Activated CD4-positive, alpha-beta T cell treated with anti-CD3 and anti-CD28 coated beads, Interleukin-2, amount 50 U/mL, for 48 hours (primary cell): ENCODE results near the gene C10orf71.

Experiments used
- DNase-seq, 2 experiments: peaks; one replicate each; pipeline ENCODE4 v3.0.0-alpha.2; 2020

The C10orf71 gene

GRCh38 chr10:49296836-49297235 is 2.1 kb upstream of the C10orf71 start:
- DNase-seq: no peak

- DNase-seq: no peak
Measured at GRCh38 chr10:49297818-49298670, 926 bp upstream of the C10orf71 start.

- DNase-seq: no peak
Measured at GRCh38 chr10:49298671-49298982, 343 bp upstream of the C10orf71 start.

GRCh38 chr10:49299816-49300139 is 808 bp downstream of the C10orf71 start:
- no peak for DNase-seq

GRCh38 chr10:49300140-49300974 is 1.4 kb downstream of the C10orf71 start:
- no peak for DNase-seq

- DNase-seq: no peak
Measured at GRCh38 chr10:49301302-49301701, 2.3 kb downstream of the C10orf71 start.

- DNase-seq: no peak
Measured at GRCh38 chr10:49302088-49302487, 3.1 kb downstream of the C10orf71 start.

- no peak for DNase-seq
Measured at GRCh38 chr10:49303711-49304110, 4.7 kb downstream of the C10orf71 start.

- no peak for DNase-seq
Measured at GRCh38 chr10:49304137-49304536, 5.2 kb downstream of the C10orf71 start.

GRCh38 chr10:49307921-49308320 is 9.0 kb downstream of the C10orf71 start:
- DNase-seq: no peak

GRCh38 chr10:49308881-49309280 is 9.9 kb downstream of the C10orf71 start:
- DNase-seq: no peak

GRCh38 chr10:49309691-49310411 is 10.9 kb downstream of the C10orf71 start:
- peak; percentile 13 to 30 for DNase-seq

- DNase-seq: peak; percentile 19 to 27
Measured at GRCh38 chr10:49310460-49310859, 11.5 kb downstream of the C10orf71 start.

- no peak for DNase-seq
Measured at GRCh38 chr10:49310901-49311554, 12.1 kb downstream of the C10orf71 start.

- no peak for DNase-seq
Measured at GRCh38 chr10:49311555-49312236, 12.7 kb downstream of the C10orf71 start.

- no peak for DNase-seq
Measured at GRCh38 chr10:49312246-49312869, 13.4 kb downstream of the C10orf71 start.

GRCh38 chr10:49313501-49314070 is 14.6 kb downstream of the C10orf71 start:
- no peak for DNase-seq

GRCh38 chr10:49314806-49315205 is 15.8 kb downstream of the C10orf71 start:
- no peak for DNase-seq

- DNase-seq: no peak
Measured at GRCh38 chr10:49318028-49318427, 19.1 kb downstream of the C10orf71 start.

- no peak for DNase-seq
Measured at GRCh38 chr10:49318755-49319154, 19.8 kb downstream of the C10orf71 start.

- DNase-seq: no peak
Measured at GRCh38 chr10:49319206-49319605, 20.2 kb downstream of the C10orf71 start.

- no peak for DNase-seq
Measured at GRCh38 chr10:49320191-49320590, 21.2 kb downstream of the C10orf71 start.
